Ovary (tissue), 9 donors: ENCODE results near the gene DRAM2. TPM values are rescaled to one million over a fixed set of nuclear protein-coding genes. Genes with fewer than 3 reads are reported as not detected.
"Not testable (repeated sequence)": the region's sequence is repeated elsewhere in the genome, so short reads cannot be mapped to it uniquely, and the experiment has no call there.

Source experiments
- DNase-seq, 5 donors: peaks; one replicate each; pipeline ENCODE4 v3.0.0-alpha.2; 2019 to 2020
- H3K27ac ChIP-seq, 2 donors: fragments of 200-600 bp; one replicate each; pipeline versions ENCODE4 v1.5.1 to v1.8.0; 2019 to 2022
- H3K27me3 ChIP-seq: fragments of 200-600 bp; one replicate; pipeline ENCODE4 v1.8.0; 2022
- H3K36me3 ChIP-seq: fragments of 200-600 bp; sonication (generic); one replicate; pipeline ENCODE4 v1.5.1; 2019
- H3K4me1 ChIP-seq: one replicate; pipeline ENCODE4 v1.8.1; 2013; ENCODE audit warnings: mild to moderate bottlenecking, moderate library complexity; ENCODE audit not compliant: insufficient read depth
- H3K4me3 ChIP-seq: fragments of 200-600 bp; sonication (generic); one replicate; pipeline ENCODE4 v1.5.1; 2017
- H3K9me3 ChIP-seq, 2 donors: fragments of 200-600 bp in 1 of 2; sonication (generic) in 1 of 2; one replicate each; pipeline versions ENCODE4 v1.5.1 to v1.8.1; 2013 to 2019; ENCODE audit warnings: mild to moderate bottlenecking in 1 of 2, moderate library complexity in 1 of 2
- EP300 ChIP-seq: sonication (generic); formaldehyde crosslinking; IDR thresholded peaks from one replicate; pipeline ENCODE4 v1.6.1; 2017; ENCODE audit warnings: antibody characterized with exemption
- POLR2A ChIP-seq: fragments of 450-650 bp; IDR thresholded peaks from one replicate; pipeline ENCODE4 v1.6.1; 2017; ENCODE audit warnings: antibody characterized with exemption, mild to moderate bottlenecking, moderate library complexity
- WGBS, 3 donors: extraction: QIAGEN DNeasy Blood & Tissue Kit in 1 of 3; methylation state at CpG; one replicate each; pipeline versions ENCODE4 v1.1.5 to v1.1.7; 2013 to 2017; 5-methylcytosine and 5-hydroxymethylcytosine counted together
- intact Hi-C, 4 donors: fragments of 100-400 bp; cut with DNase I; formaldehyde crosslinking; loops; one replicate each; pipeline versions ENCODE4 v1.11.0 to v1.15.1; 2022 to 2023
- polyA plus RNA-seq, 2 donors: library from polyadenylated mRNA; stranded (reverse); fragments of 200-250 nt in 1 of 2; fragments of 350-450 nt in 1 of 2; fragmentation: Illumina TruSeq in 1 of 2; extraction: RNeasy Lipid Tissue Mini Kit (QIAGEN cat#74804) in 1 of 2; gene quantifications; one replicate each; pipeline ENCODE4 v1.2.3, GENCODE V29; 2013 to 2014
- total RNA-seq, 7 donors: library from RNA; depleted of rRNA in 2 of 7; stranded (reverse); fragments of >200 nt in 2 of 7; fragmentation: NEBNext Ultra II Directional in 3 of 7; extraction: Animal tissue kit (Norgen Biotek cat#: 25700) in 3 of 7; gene quantifications; one replicate each; pipeline versions ENCODE4 v1.1.0 to v1.2.4, GENCODE V29; 2016 to 2023
- TF ChIP-seq, protein P1 (sequence below), 3 donors: fragments of 450-650 bp in 2 of 3; fragments of 200-600 bp in 1 of 3; IDR thresholded peaks; one replicate each; pipeline versions ENCODE4 v1.5.1 to v1.8.0; 2016 to 2022; ENCODE audit warnings: antibody characterized with exemption in 3 of 3, mild to moderate bottlenecking in 1 of 3
- donor health status: DM: no; HTN: no; CAD: no; lungs with moderate emphysema.
- donor health status: DM: no; HTN: no; CAD: no.
- donor health status: Bipolar disorder and iron deficiency.
- donor health status: DM: yes; HTN: yes; CAD: no.
- donor health status: DM: no; HTN: no; CAD: no.
- donor health status: DM: yes; HTN: yes; CAD: no.

DRAM2 gene
- total and polyA plus RNA-seq, 9 donors = 27.2 to 87.3 (median 34.7) TPM

DNA sequence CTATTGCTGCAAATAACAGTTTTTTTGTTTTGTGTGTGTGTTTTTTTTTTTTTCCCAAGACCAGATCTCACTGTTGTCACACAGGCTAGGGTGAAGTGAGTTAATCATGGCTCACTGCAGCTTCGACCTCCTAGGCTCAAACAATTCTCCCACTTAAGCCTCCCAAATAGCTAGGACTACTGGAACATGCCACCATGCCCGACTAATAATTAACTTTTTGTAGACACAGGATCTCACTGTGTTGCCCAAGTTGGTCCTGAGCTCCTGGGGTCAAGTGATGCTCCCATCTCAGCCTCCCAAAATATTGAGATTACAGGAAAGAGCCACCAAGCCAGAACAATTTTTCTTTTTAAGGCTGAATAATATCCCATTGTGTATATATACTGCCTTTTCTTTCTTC lies 34.9 kb downstream of the DRAM2 start:
- H3K27ac ChIP-seq = no peak overlapping the region
- intact Hi-C loops = no loop called here
- H3K4me1 ChIP-seq = no peaks in the 10 kb centered on the region
- no peak overlapping the region for H3K4me3 ChIP-seq
- no peaks in the 10 kb centered on the region for H3K9me3 ChIP-seq
- DNase-seq = no peak
- H3K36me3 ChIP-seq = no peaks in the 10 kb centered on the region
- WGBS, 3 donors = 87 to 94% (median 90%) methylated on average over 2 of the region's 2 CpGs
- TF ChIP-seq, protein P1, sequence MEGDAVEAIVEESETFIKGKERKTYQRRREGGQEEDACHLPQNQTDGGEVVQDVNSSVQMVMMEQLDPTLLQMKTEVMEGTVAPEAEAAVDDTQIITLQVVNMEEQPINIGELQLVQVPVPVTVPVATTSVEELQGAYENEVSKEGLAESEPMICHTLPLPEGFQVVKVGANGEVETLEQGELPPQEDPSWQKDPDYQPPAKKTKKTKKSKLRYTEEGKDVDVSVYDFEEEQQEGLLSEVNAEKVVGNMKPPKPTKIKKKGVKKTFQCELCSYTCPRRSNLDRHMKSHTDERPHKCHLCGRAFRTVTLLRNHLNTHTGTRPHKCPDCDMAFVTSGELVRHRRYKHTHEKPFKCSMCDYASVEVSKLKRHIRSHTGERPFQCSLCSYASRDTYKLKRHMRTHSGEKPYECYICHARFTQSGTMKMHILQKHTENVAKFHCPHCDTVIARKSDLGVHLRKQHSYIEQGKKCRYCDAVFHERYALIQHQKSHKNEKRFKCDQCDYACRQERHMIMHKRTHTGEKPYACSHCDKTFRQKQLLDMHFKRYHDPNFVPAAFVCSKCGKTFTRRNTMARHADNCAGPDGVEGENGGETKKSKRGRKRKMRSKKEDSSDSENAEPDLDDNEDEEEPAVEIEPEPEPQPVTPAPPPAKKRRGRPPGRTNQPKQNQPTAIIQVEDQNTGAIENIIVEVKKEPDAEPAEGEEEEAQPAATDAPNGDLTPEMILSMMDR (IDR thresholded peaks at IDR 0.05) = no peak
- TF ChIP-seq EP300 (no peak), POLR2A (no peak)
- no peaks in the 10 kb centered on the region for H3K27me3 ChIP-seq

GRCh38 chr1:111101854-111102642 lies 37.8 kb downstream of the DRAM2 start:
- WGBS, 3 donors = 83 to 93% (median 92%) methylated on average over 5 of the region's 5 CpGs
- no peak overlapping the region for H3K4me3 ChIP-seq
- intact Hi-C loops = no loop called here
- no peak overlapping the region for H3K27ac ChIP-seq
- H3K27me3 ChIP-seq = no peaks in the 10 kb centered on the region
- H3K36me3 ChIP-seq = no peaks in the 10 kb centered on the region
- no peaks in the 10 kb centered on the region for H3K4me1 ChIP-seq
- no peak for DNase-seq
- H3K9me3 ChIP-seq = no peaks in the 10 kb centered on the region
- TF ChIP-seq EP300 (no peak), POLR2A (no peak)
- TF ChIP-seq, protein P1 (IDR thresholded peaks at IDR 0.05) = no peak

GRCh38 chr1:111099289-111099688 lies 40.6 kb downstream of the DRAM2 start:
- H3K27me3 ChIP-seq = no peaks in the 10 kb centered on the region
- TF ChIP-seq, protein P1 (IDR thresholded peaks at IDR 0.05) = no peak
- no peak for TF ChIP-seq EP300
- intact Hi-C loops = no loop called here
- no peak for DNase-seq
- H3K36me3 ChIP-seq = no peaks in the 10 kb centered on the region
- no peak overlapping the region for H3K27ac ChIP-seq
- no peak overlapping the region for H3K4me3 ChIP-seq
- 92 to 100% (median 93%) methylated on average over 1 of the region's 1 CpG for WGBS, 3 donors
- H3K9me3 ChIP-seq = no peaks in the 10 kb centered on the region
- no peaks in the 10 kb centered on the region for H3K4me1 ChIP-seq

DNA sequence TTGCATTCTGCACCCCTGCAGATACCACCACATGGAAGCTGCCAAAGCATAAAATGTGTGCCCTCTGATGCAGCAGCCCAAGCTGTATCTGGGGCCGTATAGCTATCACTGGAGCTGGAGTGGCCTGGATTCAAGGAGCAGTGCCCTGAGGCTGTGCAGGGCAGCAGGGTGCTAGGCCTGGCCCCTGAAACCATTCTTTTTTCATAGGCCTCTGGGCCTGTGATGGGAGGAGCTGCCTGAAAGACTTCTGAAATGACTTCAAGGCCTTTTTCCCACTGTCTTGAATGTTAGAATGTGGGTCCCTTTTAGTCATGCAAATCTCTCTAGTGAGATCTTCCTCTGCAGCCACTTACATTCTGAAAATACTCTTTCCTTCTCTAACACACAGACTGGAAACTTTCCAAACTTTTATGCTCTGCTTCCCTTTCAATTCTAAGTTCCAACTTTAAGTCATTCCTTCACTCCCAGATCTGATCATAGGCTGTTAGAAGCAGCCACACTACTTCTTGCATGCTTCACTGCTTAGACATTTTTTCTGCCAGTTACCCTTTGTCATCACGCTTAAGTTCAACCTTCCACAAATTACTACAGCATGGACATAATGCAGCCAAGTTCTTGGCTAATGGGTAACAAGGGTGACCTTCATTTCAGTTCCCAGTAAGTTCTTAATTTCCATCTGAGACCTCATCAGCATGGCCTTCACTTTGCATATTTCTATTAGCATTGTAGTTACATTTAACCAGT lies 42.4 kb downstream of the DRAM2 start:
- intact Hi-C loops = no loop called here
- no peaks in the 10 kb centered on the region for H3K27me3 ChIP-seq
- no peak overlapping the region for H3K4me3 ChIP-seq
- 77 to 87% (median 82%) methylated on average over 2 of the region's 2 CpGs for WGBS, 3 donors
- TF ChIP-seq EP300 (no peak), POLR2A (no peak)
- TF ChIP-seq, protein P1 (IDR thresholded peaks at IDR 0.05) = no peak
- no peak for DNase-seq
- no peak overlapping the region for H3K27ac ChIP-seq
- no peaks in the 10 kb centered on the region for H3K4me1 ChIP-seq
- no peaks in the 10 kb centered on the region for H3K36me3 ChIP-seq
- H3K9me3 ChIP-seq = no peaks in the 10 kb centered on the region

- intact Hi-C loops, H3K27me3 ChIP-seq, H3K9me3 ChIP-seq, H3K36me3 ChIP-seq, H3K27ac ChIP-seq, H3K4me3 ChIP-seq, H3K4me1 ChIP-seq, DNase-seq: not testable (repeated sequence)
- 89 to 93% (median 90%) methylated on average over 3 of the region's 3 CpGs for WGBS, 3 donors
Observed at GRCh38 chr1:111095421-111095820, 44.5 kb downstream of the DRAM2 start.
